ENCODE measurements around the gene NLN.
"Not testable (repeated sequence)": the region's sequence is repeated elsewhere in the genome, so short reads cannot be mapped to it uniquely, and the experiment has no call there.

The NLN gene

GRCh38 chr5:65768723-65769346 is 46.8 kb downstream of the NLN start:
- ATAC-seq (replicated peaks) (no peak), DNase-seq (no peak)
- Mint-ChIP-seq H3K27ac (no peak overlapping the region), H3K4me3 (no peak overlapping the region), H3K27me3 (no peaks in the 10 kb centered on the region), H3K9me3 (no peaks in the 10 kb centered on the region), H3K36me3 (ENCODE audit: insufficient read depth) (no peaks in the 10 kb centered on the region), H3K4me1 (ENCODE audit: low read depth in 2 of 2) (peaks cover 0 to 5% of the 10 kb centered on the region in 2 donors)

GRCh38 chr5:65769539-65769938 is 47.5 kb downstream of the NLN start:
- Mint-ChIP-seq H3K27ac (no peak overlapping the region), H3K4me3 (no peak overlapping the region), H3K36me3 (ENCODE audit: insufficient read depth) (no peaks in the 10 kb centered on the region), H3K4me1 (ENCODE audit: low read depth in 2 of 2) (peaks cover 0 to 5% of the 10 kb centered on the region in 2 donors), H3K27me3 (no peaks in the 10 kb centered on the region), H3K9me3 (no peaks in the 10 kb centered on the region)
- ATAC-seq (replicated peaks), result no peak
- DNase-seq, result no peak

GRCh38 chr5:65771266-65771665 is 49.3 kb downstream of the NLN start:
- H3K27me3 Mint-ChIP-seq, result no peaks in the 10 kb centered on the region
- no peak for ATAC-seq (replicated peaks)

GRCh38 chr5:65772963-65773362 is 51.0 kb downstream of the NLN start:
- H3K4me3 Mint-ChIP-seq; H3K4me1 Mint-ChIP-seq (ENCODE audit: low read depth in 2 of 2); ATAC-seq (replicated peaks); H3K27me3 Mint-ChIP-seq; DNase-seq; H3K9me3 Mint-ChIP-seq; H3K27ac Mint-ChIP-seq; H3K36me3 Mint-ChIP-seq (ENCODE audit: insufficient read depth): not testable (repeated sequence)

More at GRCh38 chr5:65771266-65771665, 49.3 kb downstream of the NLN start:
- no peak for DNase-seq
- peaks cover 4% of the 10 kb centered on the region for H3K36me3 Mint-ChIP-seq (ENCODE audit: insufficient read depth)
- no peak overlapping the region for H3K27ac Mint-ChIP-seq
- H3K9me3 Mint-ChIP-seq, result no peaks in the 10 kb centered on the region
- H3K4me3 Mint-ChIP-seq, result no peak overlapping the region
- H3K4me1 Mint-ChIP-seq (ENCODE audit: low read depth in 2 of 2), result peaks cover 0 to 2% of the 10 kb centered on the region in 2 donors

GRCh38 chr5:65774346-65774745 is 52.3 kb downstream of the NLN start:
- no peak for DNase-seq
- Mint-ChIP-seq H3K27ac (no peak overlapping the region), H3K9me3 (no peaks in the 10 kb centered on the region), H3K36me3 (ENCODE audit: insufficient read depth) (peaks cover 4% of the 10 kb centered on the region), H3K27me3 (no peaks in the 10 kb centered on the region), H3K4me1 (ENCODE audit: low read depth in 2 of 2) (peaks cover under 1 to 1% of the 10 kb centered on the region in 2 donors), H3K4me3 (no peak overlapping the region)
- ATAC-seq (replicated peaks), result no peak

GRCh38 chr5:65775476-65775875 is 53.5 kb downstream of the NLN start:
- ATAC-seq (replicated peaks) (no peak), DNase-seq (no peak)
- peaks cover 4% of the 10 kb centered on the region for H3K36me3 Mint-ChIP-seq (ENCODE audit: insufficient read depth)
- H3K4me1 Mint-ChIP-seq (ENCODE audit: low read depth in 2 of 2), result peaks cover 5 to 7% of the 10 kb centered on the region in 2 donors
- H3K9me3 Mint-ChIP-seq, result no peaks in the 10 kb centered on the region
- H3K4me3 Mint-ChIP-seq, result no peak overlapping the region
- no peak overlapping the region for H3K27ac Mint-ChIP-seq
- no peaks in the 10 kb centered on the region for H3K27me3 Mint-ChIP-seq

GRCh38 chr5:65776441-65777141 is 54.6 kb downstream of the NLN start:
- no peaks in the 10 kb centered on the region for H3K27me3 Mint-ChIP-seq
- no peaks in the 10 kb centered on the region for H3K9me3 Mint-ChIP-seq
- no peak overlapping the region for H3K27ac Mint-ChIP-seq
- H3K4me1 Mint-ChIP-seq (ENCODE audit: low read depth in 2 of 2), result peaks cover 5 to 7% of the 10 kb centered on the region in 2 donors
- ATAC-seq (replicated peaks) (no peak), DNase-seq (no peak)
- no peak overlapping the region for H3K4me3 Mint-ChIP-seq
- peaks cover 4% of the 10 kb centered on the region for H3K36me3 Mint-ChIP-seq (ENCODE audit: insufficient read depth)

GRCh38 chr5:65778126-65778525 is 56.1 kb downstream of the NLN start:
- H3K27ac Mint-ChIP-seq, result no peak overlapping the region
- H3K4me3 Mint-ChIP-seq, result no peak overlapping the region
- no peaks in the 10 kb centered on the region for H3K9me3 Mint-ChIP-seq
- no peak for ATAC-seq (replicated peaks)
- peaks cover 4% of the 10 kb centered on the region for H3K36me3 Mint-ChIP-seq (ENCODE audit: insufficient read depth)
- H3K4me1 Mint-ChIP-seq (ENCODE audit: low read depth in 2 of 2), result peaks cover 5 to 7% of the 10 kb centered on the region in 2 donors
- no peak for DNase-seq
- no peaks in the 10 kb centered on the region for H3K27me3 Mint-ChIP-seq

- Mint-ChIP-seq H3K4me1 (ENCODE audit: low read depth in 2 of 2) (peaks cover 5 to 7% of the 10 kb centered on the region in 2 donors), H3K27ac (peak overlapping the region in 1 of 2 donors; percentile 65), H3K9me3 (no peaks in the 10 kb centered on the region), H3K4me3 (peak overlapping the region; percentile 1 to 21), H3K36me3 (ENCODE audit: insufficient read depth) (peaks cover 4% of the 10 kb centered on the region), H3K27me3 (no peaks in the 10 kb centered on the region)
- ATAC-seq (replicated peaks) (peak; percentile 67), DNase-seq (no peak)
Measured at GRCh38 chr5:65779643-65780042, 57.6 kb downstream of the NLN start.

GRCh38 chr5:65788296-65788695 is 66.3 kb downstream of the NLN start:
- DNase-seq; H3K9me3 Mint-ChIP-seq; H3K27me3 Mint-ChIP-seq; ATAC-seq (replicated peaks); H3K4me3 Mint-ChIP-seq; H3K36me3 Mint-ChIP-seq (ENCODE audit: insufficient read depth); H3K27ac Mint-ChIP-seq: not testable (repeated sequence)
- H3K4me1 Mint-ChIP-seq (ENCODE audit: low read depth in 2 of 2), result peaks cover 6 to 14% of the 10 kb centered on the region in 2 donors

- Mint-ChIP-seq H3K4me1 (ENCODE audit: low read depth in 2 of 2) (peaks cover 6 to 14% of the 10 kb centered on the region in 2 donors), H3K4me3 (peak overlapping the region in 1 of 2 donors; percentile 12), H3K27ac (peak overlapping the region in 1 of 2 donors; percentile 44), H3K36me3 (ENCODE audit: insufficient read depth) (no peaks in the 10 kb centered on the region), H3K27me3 (no peaks in the 10 kb centered on the region), H3K9me3 (no peaks in the 10 kb centered on the region)
- ATAC-seq (replicated peaks) (peak; percentile 92), DNase-seq (peak; percentile 11 to 15 (median 14))
Measured at GRCh38 chr5:65790371-65791163, 68.6 kb downstream of the NLN start.

- ATAC-seq (replicated peaks), result no peak
- DNase-seq, result no peak
- Mint-ChIP-seq H3K27me3 (no peaks in the 10 kb centered on the region), H3K9me3 (no peaks in the 10 kb centered on the region), H3K4me1 (ENCODE audit: low read depth in 2 of 2) (peaks cover 9 to 14% of the 10 kb centered on the region in 2 donors), H3K4me3 (no peak overlapping the region), H3K27ac (no peak overlapping the region), H3K36me3 (ENCODE audit: insufficient read depth) (no peaks in the 10 kb centered on the region)
Measured at GRCh38 chr5:65791712-65792673, 70.0 kb downstream of the NLN start.

- DNase-seq, result no peak
- H3K4me3 Mint-ChIP-seq, result no peak overlapping the region
- ATAC-seq (replicated peaks), result no peak
- peaks cover 0 to 4% of the 10 kb centered on the region in 2 donors for H3K4me1 Mint-ChIP-seq (ENCODE audit: low read depth in 2 of 2)
- no peaks in the 10 kb centered on the region for H3K9me3 Mint-ChIP-seq
- no peaks in the 10 kb centered on the region for H3K27me3 Mint-ChIP-seq
- H3K36me3 Mint-ChIP-seq (ENCODE audit: insufficient read depth), result no peaks in the 10 kb centered on the region
- no peak overlapping the region for H3K27ac Mint-ChIP-seq
Measured at GRCh38 chr5:65796269-65796668, 74.3 kb downstream of the NLN start.

All from effector memory CD8-positive, alpha-beta T cell (primary cell).